Stimulated activated CD4-positive, alpha-beta T cell treated with anti-CD3 and anti-CD28 coated beads, Interleukin-15, amount 100 ng/mL, for 48 hours (primary cell): ENCODE data around the gene ORM2.
A peak's percentile ranks its signal among the peaks of the same experiment; 100 is the strongest.
"Not testable (repeated sequence)": the region's sequence is repeated elsewhere in the genome, so short reads cannot be mapped to it uniquely, and the experiment has no call there.

Source experiments
- DNase-seq, 2 donors: peaks; one replicate each; pipeline ENCODE4 v3.0.0-alpha.2; 2020; ENCODE audit warnings: low read depth in 2 of 2

ORM2 gene

DNA sequence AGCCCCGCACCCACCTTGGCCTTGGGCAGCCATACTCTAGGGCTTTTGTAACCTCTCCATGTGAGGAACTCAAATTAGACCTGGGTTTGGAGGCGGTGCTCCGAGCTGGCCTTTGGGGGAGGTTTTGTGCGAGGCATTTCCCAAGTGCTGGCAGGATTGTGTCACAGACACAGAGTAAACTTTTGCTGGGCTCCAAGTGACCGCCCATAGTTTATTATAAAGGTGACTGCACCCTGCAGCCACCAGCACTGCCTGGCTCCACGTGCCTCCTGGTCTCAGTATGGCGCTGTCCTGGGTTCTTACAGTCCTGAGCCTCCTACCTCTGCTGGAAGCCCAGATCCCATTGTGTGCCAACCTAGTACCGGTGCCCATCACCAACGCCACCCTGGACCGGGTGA is at the start of gene ORM2:
Gene ORM2, plus strand, starts transcription at position 245 of the 398 bp plus-strand sequence. Its CDS starts 36 bp downstream, at position 281.
- DNase-seq: not testable (repeated sequence)

GRCh38 chr9:114280636-114281472 is 48.8 kb upstream of the ORM2 start:
- DNase-seq: no peak

- DNase-seq: no peak
These were observed 48.1 kb upstream of the ORM2 start for GRCh38 chr9:114281473-114282103.

DNA sequence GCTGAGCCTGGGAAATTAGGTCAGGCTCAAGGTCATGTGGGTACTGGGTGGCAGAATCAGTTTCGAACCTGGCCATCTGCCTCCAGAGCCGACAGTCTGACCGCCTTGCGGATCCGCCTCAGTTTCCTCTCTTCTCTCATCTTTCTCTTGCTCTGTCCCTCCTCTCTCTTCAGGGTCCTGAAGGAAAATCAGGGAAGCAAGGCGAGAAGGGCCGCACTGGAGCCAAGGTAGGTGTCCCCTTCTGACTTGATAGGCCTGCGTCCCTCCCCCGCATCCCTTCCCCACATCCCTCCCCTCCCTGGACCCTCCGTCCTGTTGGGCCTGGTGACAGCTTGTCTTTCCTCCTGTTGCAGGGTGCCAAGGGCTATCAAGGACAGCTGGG is 47.6 kb upstream of the ORM2 start:
- no peak for DNase-seq

GRCh38 chr9:114282507-114282906 is 47.2 kb upstream of the ORM2 start:
- DNase-seq: no peak

GRCh38 chr9:114282926-114283325 is 46.7 kb upstream of the ORM2 start:
- DNase-seq: no peak

DNA sequence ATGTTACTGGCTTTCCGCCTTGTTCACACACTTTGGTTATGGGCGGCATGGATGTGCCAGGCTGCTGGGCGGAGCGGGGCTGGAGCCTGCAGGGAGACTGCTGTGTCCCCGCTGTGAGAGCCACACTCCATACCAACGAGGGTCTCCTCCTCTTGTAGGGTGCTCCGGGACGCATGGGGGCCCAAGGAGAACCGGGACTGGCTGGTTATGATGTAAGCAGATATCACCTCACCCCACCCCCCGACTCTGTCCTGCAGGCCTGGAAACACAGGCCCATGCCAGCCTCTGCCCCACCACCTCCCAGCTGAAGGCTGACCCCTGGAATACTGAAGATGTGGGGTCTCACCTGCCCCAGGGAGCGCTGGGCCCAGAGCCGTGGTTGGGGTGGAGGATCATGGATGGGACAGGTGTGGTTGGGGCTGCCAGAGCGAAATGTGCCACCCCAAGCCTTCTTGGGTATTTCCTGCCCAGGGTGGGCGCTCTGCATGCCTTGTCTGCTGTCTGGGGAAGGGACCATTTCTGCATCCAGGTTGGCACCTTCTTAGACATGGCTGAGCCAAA is 46.0 kb upstream of the ORM2 start:
- no peak for DNase-seq

DNA sequence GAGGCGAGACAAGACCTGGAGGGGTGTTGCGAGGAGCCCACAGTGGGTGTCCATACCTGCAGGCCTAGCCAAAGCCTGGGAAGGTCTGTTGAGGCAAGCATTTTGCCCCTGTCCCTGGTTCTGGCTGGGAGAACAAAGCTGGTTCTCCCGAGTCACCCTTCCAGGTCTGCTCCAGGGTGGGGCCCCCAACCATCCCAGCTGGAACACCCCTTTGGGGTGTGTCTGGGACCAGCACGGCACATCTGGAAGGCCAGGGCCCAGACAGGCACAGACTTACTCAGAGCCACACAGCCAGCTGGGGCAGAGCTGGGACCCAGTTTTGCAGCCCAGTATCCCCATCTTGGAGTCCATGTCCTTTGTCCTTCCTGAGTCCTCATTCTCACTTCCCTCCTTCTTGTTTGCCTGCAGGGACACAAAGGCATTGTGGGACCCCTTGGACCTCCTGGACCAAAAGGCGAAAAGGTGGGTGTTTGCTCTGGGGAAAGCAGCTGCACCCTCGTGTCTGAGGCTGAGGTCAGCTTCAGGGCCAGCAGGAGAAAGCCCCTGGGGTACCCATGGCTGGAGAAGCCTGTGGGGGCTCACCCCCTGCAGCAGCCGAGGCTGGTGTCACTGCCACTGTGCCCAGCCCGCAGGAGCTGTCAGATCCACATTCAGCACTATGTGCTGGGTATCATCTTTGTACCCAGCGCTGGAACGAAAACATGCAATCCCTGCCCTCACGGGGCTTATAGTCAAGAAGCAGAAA is 45.2 kb upstream of the ORM2 start:
- DNase-seq: no peak

DNA sequence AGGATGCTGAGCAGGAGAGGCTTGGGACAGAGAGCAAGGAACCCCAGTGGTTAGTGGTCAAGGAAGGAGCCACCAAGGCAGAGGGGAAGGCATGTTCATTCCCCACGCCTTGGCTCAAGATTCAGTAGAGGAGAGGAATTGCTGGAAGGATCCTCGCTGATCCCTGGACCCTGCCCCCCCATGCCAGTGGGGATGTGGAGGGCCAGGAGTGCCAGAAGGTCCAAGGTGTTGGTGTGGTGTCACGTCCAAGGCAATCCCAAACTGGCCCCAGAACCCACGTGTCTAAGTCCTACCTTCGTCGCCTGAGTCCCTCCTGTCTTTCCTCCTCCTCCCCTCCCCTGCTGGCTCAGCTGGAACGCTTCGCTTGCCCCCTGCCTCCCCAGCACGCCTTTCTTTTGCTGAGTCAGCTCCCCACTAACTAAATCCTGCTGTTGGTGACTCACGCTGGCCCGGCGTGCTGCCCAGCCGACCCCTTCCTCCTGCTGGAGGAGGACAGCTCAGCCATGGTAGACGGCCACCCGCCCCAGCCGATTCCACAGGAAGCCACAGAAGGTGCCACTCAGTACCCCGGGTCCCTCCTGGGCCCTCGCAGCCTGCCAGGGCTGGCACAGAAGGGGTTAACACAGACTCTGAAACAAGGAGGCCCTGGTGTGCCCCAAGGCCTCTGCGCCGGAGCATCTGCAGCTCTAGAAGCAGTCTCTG is 44.4 kb upstream of the ORM2 start:
- DNase-seq: no peak

DNA sequence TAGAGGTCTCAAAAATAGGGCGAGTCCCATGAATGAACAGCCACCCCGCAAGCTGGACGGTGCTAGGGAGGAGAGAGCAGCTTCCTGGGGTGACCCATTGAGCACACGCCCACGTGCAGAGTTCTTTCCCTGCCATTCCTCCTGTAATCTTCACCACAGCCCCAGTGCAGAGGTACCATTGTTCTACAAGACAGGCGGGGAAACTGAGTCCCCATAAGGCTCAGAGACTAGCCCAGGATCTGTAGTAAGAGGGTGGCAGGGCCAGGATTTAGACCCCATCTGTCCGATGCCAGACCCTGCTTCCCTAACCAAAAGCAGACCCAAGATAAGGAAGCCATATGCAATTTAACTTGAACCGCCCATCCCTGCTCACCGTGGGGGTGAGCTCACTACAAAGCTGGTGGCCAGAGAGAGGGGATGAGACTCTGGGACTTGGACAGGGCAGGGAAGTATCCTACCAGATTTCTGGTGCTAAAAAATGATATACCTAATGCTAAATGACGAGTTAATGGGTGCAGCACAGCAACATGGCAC is 43.5 kb upstream of the ORM2 start:
- DNase-seq: no peak

DNA sequence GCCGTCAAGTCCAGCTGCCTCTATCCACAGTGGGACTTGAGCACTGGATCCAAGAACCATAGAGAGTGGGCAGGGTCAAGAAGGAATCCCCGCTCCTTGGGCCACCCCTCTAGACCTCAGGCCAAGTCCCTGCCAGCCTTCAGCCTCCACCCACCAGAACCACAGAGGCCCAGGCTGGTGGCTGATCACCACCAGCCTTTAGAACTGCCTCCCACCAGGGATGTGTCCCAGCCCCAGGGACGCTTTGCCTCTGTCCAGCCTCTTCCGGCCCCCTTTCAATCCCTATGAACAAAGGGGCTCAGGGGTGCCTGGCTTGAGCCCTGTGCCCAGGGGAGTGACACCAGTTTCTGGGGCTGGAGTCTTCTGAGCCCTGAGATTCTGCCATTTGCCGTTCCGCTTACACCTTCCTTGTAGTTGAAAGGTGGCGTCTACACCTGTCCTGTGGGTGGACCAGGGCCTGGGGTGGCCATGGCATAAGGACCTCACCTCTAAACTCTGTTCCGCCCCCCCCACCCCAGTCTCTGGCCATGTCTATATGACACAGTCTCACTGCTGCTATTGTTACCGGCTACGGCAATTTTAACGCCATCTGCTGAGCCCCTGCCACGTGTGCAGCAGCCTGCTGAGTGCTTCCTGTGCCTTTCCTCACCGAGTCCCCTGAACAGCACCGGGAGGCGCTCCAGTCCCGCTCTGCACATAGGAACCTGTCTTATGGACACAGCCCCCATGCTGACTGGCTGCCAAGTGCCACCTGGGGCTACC is 42.5 kb upstream of the ORM2 start:
- no peak for DNase-seq

GRCh38 chr9:114287763-114288192 is 41.9 kb upstream of the ORM2 start:
- DNase-seq: no peak

DNA sequence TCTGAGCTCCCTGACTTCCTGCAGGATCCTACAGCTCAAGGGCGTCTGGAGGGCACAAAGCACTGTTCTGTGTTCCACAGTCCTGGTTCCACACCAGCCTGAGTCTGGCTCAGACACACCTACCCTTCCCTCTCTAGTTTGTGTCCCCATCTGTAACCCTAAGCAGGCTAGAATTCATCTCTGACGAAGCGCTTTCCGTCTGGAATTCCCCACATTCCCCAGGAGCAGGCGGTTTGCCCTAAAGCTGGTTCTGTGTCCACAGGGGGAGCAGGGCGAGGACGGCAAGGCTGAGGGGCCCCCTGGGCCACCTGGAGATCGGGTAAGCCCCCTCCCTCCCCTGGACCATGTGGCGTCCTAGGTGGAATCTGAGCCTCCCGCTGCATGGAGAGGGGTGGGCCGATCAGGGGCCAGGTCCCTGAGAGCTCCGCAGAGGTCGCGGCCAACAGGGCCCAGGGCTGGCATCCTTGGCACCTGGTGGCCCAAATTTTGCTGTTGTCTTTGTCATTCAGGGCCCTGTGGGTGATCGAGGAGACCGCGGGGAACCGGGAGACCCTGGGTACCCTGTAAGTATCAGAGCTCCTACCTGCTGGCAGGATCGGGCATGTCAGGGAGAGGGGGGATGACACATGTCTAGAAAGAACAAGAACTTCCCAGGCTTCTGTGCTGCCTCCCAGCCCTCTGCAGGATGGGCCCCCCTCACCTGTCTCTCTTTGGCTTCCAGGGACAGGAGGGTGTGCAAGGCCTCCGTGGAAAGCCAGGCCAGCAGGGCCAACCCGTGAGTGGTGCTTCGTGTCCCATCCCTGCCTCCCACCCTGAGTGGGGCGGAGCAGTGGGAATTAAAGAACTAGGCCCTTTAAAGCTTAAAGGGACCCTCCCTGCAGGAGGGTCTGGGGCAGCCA is 41.2 kb upstream of the ORM2 start:
- no peak for DNase-seq

DNA sequence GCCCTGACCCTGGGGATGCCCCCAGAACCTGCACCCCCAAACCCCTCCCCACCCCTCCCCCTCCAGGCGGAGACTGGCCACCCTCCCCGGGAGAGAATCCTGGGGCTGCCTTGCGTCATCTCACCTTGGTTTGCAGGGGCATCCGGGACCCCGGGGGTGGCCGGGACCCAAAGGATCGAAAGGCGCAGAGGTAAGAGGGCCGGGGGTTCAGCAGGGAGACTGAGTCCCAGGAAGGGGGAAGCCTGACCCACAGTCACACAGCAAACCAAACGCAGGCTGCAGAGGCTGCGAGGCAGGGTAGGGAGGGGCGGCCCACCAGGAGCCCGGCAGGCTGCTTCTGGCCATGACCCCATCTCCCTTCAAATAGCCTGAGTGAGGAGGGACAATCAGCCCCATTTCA is 40.6 kb upstream of the ORM2 start:
- no peak for DNase-seq

DNA sequence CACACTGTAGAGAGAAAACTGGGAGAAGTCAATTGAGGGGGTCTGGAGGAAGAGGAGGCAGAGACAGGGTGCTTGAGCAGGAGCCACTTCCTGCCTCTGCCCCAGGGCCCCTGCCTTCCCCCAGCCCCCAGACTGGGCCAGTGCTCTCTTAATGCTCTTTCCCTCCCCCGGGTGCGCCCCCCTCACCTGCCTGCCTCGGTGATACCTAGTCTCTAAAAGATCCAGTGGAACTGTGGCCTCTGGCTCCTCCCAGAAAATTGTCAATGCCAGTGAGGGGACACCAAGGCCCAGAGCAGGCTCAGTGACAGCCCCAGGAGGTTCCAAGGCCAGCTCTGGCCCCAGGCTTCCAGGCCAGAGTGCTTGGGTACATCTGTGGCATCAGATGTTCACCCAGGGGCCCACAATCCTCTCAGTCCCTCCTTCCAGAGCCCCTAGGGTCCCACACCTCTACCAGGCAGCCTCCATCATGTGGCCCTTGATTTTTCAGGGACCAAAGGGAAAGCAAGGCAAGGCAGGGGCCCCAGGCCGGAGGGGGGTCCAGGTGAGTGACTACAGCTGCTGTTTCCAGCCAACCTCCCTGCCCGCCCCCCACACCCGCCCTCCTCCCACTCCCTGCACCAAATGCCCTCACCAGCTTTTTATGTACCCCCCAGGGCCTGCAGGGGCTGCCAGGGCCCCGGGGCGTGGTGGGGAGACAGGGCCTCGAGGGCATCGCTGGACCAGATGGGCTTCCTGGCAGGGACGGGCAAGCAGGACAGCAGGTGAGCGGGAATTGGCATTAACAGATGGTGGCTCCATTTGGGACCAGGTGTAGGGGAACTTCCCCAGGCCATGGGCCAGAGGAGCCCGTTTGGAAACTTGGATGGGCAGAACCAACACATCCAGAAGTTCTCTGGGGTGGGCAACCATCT is 39.8 kb upstream of the ORM2 start:
- DNase-seq: no peak

DNA sequence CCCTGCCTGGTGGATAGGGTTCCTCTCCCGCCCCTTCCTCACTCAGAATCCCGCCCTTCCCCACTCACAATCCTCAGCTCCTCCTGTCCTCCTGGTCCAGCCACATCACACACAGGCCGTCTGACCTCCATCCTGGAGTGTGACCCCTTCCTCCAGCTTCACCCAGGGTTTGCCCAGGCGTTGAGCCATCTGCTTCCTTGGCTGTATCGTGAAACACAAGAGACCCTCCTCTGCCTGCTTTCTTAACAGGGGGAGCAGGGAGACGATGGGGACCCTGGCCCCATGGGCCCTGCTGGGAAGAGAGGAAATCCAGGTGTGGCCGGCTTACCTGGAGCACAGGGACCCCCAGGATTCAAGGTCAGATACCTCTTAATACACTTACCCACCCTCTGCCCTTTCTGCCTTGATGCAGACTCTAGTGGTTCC is 39.1 kb upstream of the ORM2 start:
- no peak for DNase-seq

GRCh38 chr9:114291064-114291474 is 38.6 kb upstream of the ORM2 start:
- peak; percentile 36 to 47 for DNase-seq

- no peak for DNase-seq
These were observed 37.6 kb upstream of the ORM2 start for GRCh38 chr9:114291886-114292590.
